Tibial artery (tissue), 4 donors: ENCODE data around the gene PLCL1.

Experiments
- DNase-seq, 2 donors: peaks; one replicate each; pipeline ENCODE4 v3.0.0-alpha.2; 2019
- H3K27ac ChIP-seq, 2 donors: fragments of 200-600 bp; sonication (generic) in 1 of 2; 1 replicate in 1 of 2; 2 replicates in 1 of 2; pipeline ENCODE4 v1.5.1; 2018 to 2019; ENCODE audit warnings: mild to moderate bottlenecking in 1 of 2
- H3K27me3 ChIP-seq, 2 donors: fragments of 200-600 bp; sonication (generic) in 1 of 2; one replicate each; pipeline versions ENCODE4 v1.5.1 to v1.6.0; 2016 to 2019
- H3K36me3 ChIP-seq, 3 donors: fragments of 200-600 bp; sonication (generic) in 2 of 3; one replicate each; pipeline ENCODE4 v1.5.1; 2016 to 2019; ENCODE audit warnings: mild to moderate bottlenecking in 2 of 3
- H3K4me1 ChIP-seq, 4 donors: fragments of 200-600 bp; sonication (generic) in 2 of 4; 1 replicate in 3 of 4; 2 replicates in 1 of 4; pipeline ENCODE4 v1.5.1; 2016 to 2019
- H3K4me3 ChIP-seq, 2 donors: fragments of 200-600 bp; sonication (generic) in 1 of 2; 1 replicate in 1 of 2; 2 replicates in 1 of 2; pipeline ENCODE4 v1.5.1; 2018 to 2019; ENCODE audit warnings: mild to moderate bottlenecking in 2 of 2
- H3K9me3 ChIP-seq, 3 donors: fragments of 200-600 bp; sonication (generic) in 1 of 3; one replicate each; pipeline ENCODE4 v1.5.1; 2016 to 2019
- CTCF ChIP-seq, 2 experiments: fragments of 200-600 bp in 1 of 2; fragments of 450-650 bp in 1 of 2; IDR thresholded peaks; one replicate each; pipeline ENCODE4 v1.5.1; 2017 to 2019; ENCODE audit warnings: antibody characterized with exemption in 2 of 2, mild to moderate bottlenecking in 1 of 2, moderate library complexity in 1 of 2
- intact Hi-C: fragments of 100-400 bp; cut with DNase I; formaldehyde crosslinking; loops from one replicate; pipeline ENCODE4 v1.15.0; 2023; ENCODE audit warnings: low total_unique reads

PLCL1 gene

DNA sequence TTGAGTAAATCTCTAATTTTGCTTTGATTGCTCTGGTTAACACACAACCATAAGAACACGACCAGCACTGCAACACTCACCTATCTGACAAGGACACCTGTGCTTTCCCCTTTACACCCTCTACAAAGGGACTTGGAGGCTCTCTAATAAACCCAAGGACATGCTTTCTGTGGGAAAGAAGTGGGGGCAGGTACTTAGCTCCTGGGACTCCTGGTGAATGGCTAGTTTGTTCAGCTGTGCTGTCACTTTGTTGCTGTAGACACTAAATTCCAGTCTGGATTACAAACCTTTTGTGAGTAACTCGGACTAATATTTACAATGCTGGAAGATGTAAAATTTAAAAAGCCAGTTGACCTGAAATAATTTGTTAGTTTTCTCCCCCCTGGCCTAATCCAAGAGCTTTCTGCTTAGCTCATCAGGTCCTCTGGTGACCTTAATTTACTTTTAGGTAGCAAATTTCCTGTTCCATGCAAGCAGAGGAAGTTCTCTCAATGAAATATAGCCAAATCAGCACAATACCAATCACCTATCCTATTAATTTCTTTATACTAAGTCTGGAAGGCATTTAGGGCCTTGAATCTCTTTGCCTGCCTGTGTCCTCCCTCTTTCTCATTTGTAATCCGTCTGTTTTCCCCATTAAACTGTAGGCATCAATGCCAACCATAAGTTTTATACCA lies 67.5 kb downstream of the PLCL1 start:
- Histone ChIP-seq H3K4me3 (no peak overlapping the region), H3K27me3 (no peaks in the 10 kb centered on the region), H3K9me3 (no peaks in the 10 kb centered on the region), H3K27ac (no peak overlapping the region), H3K4me1 (peaks cover 0 to 27% (median 5%) of the 10 kb centered on the region in 4 donors), H3K36me3 (no peaks in the 10 kb centered on the region)
- TF ChIP-seq CTCF (IDR thresholded peaks at IDR 0.05), result no peak
- DNase-seq, result no peak
- intact Hi-C loops, result no loop called here

GRCh38 chr2:197873293-197873701 lies 68.9 kb downstream of the PLCL1 start:
- intact Hi-C loops, result no loop called here
- Histone ChIP-seq H3K36me3 (no peaks in the 10 kb centered on the region), H3K27ac (no peak overlapping the region), H3K4me1 (peaks cover 0 to 38% (median 8%) of the 10 kb centered on the region in 4 donors), H3K9me3 (no peaks in the 10 kb centered on the region), H3K27me3 (no peaks in the 10 kb centered on the region), H3K4me3 (no peak overlapping the region)
- no peak for DNase-seq
- TF ChIP-seq CTCF (IDR thresholded peaks at IDR 0.05), result no peak

DNA sequence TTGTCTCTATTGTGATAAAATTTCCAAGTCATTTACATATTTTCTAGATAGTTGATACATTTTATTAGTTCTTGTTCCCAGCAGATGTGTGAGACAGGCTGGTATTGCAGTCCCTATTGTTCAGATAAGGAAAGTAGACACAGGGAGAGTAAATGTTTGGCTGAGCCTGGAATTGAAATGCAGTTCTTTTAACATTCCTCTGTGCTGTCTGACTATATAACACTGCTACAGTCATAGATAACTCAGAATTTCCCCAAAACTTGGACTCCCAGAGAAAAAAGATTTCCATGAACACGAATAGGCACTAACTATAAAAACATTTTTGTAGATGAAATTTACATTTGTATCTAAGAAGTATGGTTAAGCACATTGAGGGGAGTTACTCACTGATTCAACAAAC lies 71.4 kb downstream of the PLCL1 start:
- Histone ChIP-seq H3K27ac (no peak overlapping the region), H3K4me3 (no peak overlapping the region), H3K9me3 (no peaks in the 10 kb centered on the region), H3K27me3 (no peaks in the 10 kb centered on the region), H3K36me3 (no peaks in the 10 kb centered on the region), H3K4me1 (peaks cover 0 to 63% (median 22%) of the 10 kb centered on the region in 4 donors)
- DNase-seq, result no peak
- intact Hi-C loops, result no loop called here
- no peak for TF ChIP-seq CTCF (IDR thresholded peaks at IDR 0.05)

GRCh38 chr2:197876524-197876923 lies 72.1 kb downstream of the PLCL1 start:
- intact Hi-C loops, result no loop called here
- H3K4me1 ChIP-seq, result peaks cover 0 to 66% (median 20%) of the 10 kb centered on the region in 4 donors

GRCh38 chr2:197877038-197877437 lies 72.6 kb downstream of the PLCL1 start:
- Histone ChIP-seq H3K4me1 (peaks cover 0 to 66% (median 19%) of the 10 kb centered on the region in 4 donors), H3K9me3 (no peaks in the 10 kb centered on the region), H3K27me3 (no peaks in the 10 kb centered on the region), H3K27ac (no peak overlapping the region), H3K36me3 (no peaks in the 10 kb centered on the region), H3K4me3 (no peak overlapping the region)
- intact Hi-C loops, result no loop called here
- DNase-seq, result no peak
- no peak for TF ChIP-seq CTCF (IDR thresholded peaks at IDR 0.05)

More at GRCh38 chr2:197876524-197876923, 72.1 kb downstream of the PLCL1 start:
- Histone ChIP-seq H3K27ac (no peak overlapping the region), H3K9me3 (no peaks in the 10 kb centered on the region), H3K4me3 (no peak overlapping the region), H3K27me3 (no peaks in the 10 kb centered on the region), H3K36me3 (no peaks in the 10 kb centered on the region)
- DNase-seq, result no peak
- no peak for TF ChIP-seq CTCF (IDR thresholded peaks at IDR 0.05)
